HG02981 (cell line): ENCODE data around the gene HDGFL2.
"Not testable (repeated sequence)": the region's sequence is repeated elsewhere in the genome, so short reads cannot be mapped to it uniquely, and the experiment has no call there.

Experiments
- ATAC-seq: cut with Tn5 transposase; IDR thresholded peaks from one replicate; pipeline ENCODE4 v1.9.1; 2021; ENCODE audit warnings: mild to moderate bottlenecking, moderate library complexity; ENCODE audit not compliant: unreplicated experiment

Gene HDGFL2

DNA sequence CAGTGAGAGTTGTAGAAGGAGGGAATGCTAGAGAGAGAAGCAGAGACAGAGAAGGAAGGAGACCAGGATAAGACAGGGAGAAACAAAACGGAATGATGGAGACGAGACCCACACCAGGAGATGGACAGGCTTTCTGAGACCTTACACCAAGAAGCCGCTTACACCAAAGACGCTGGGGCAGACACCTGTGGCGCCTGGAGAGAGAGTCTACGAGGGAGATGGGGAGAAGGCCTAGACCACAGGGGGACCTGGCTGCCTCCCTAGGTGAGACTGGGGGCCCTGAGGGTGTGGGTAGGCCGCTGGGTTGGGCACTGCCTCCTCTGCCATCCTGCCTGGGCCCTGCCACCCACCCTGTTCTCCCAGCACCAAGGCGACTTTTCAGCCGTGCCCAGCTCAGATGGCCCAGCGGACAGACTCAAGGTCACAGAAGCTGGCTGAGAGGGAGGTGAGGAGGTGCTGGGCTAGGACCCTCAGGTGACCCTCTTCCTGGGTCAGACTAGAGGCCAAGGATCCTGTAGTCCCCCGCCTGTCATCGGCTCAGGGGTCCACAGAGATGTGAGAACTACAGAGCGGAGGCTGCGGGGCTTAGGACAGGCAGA, 57.9 kb downstream of the HDGFL2 start:
- ATAC-seq: no peak

DNA sequence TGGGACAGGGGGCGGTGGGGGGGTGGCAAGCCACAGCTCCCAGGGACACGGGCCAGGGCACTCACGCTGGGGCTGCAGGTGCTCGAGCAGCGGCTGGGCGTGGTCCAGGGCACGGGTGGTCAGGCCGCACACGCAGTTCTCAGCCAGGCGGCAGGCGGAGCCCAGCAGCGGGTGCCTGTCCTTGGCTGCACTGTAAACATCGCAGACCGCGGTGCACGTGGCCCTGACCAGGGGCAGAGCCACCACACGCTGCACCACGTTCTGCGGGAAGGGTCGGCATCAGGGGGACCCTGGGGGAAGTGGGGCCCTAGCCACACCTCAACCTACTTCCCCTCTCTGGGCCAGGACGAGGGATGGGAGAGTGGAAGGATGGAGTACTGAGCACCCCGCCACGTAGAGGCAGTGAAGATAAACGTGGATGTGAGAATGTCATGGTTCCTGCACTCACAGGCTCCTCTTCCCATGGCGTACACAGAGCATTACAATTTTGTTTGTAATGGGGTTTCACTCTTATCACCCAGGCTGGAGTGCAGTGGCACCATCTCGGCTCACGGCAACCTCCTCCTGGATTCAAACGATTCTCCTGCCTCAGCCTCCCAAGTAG, 59.6 kb downstream of the HDGFL2 start:
- ATAC-seq: no peak

DNA sequence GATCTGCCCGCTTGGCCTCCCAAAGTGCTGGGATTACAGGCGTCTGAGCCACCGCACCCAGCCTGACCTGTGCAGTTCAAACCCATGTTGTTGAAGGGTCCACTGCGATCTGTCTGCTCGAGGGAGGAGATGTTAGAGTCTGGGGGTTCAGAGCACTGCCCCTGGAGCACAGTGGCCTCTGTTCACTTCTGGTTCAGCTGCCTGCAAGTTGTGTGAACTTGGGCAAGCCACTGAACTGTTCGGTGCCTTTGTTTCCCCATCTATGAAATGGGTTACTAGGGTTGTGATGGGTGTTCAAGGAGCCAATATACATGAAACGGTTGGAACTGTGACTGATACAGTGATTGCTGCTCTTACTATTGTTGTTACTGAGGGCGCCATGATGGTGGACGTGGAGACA, 61.2 kb downstream of the HDGFL2 start:
- no peak for ATAC-seq

DNA sequence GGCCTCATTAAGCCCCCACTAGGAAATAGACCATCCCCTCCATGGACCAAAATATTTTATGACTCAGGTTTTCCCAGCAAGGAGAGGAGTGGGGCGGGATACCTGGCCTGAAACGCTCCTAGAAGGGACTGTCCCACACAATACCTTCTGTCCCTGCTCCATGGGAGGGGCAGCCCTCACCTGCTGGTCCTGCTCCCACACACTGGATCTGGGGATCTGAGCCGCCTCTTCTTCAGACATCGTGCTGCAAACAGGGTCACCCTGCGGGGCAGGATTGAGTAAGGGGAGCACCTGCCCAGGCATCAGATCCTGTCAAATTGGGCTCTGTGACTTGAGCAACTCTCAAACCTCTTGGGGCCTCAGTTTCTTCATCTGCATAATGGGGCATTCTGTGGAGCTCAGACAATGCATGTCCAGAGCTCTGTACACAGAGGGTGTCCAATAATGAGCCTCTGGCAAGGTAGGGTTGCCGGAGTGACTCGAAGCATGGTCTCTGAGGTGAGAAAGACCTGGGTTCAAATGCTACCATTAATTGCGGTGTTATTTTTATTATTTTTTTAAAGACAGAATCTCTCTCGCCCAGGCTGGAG, 61.8 kb downstream of the HDGFL2 start:
- no peak for ATAC-seq

DNA sequence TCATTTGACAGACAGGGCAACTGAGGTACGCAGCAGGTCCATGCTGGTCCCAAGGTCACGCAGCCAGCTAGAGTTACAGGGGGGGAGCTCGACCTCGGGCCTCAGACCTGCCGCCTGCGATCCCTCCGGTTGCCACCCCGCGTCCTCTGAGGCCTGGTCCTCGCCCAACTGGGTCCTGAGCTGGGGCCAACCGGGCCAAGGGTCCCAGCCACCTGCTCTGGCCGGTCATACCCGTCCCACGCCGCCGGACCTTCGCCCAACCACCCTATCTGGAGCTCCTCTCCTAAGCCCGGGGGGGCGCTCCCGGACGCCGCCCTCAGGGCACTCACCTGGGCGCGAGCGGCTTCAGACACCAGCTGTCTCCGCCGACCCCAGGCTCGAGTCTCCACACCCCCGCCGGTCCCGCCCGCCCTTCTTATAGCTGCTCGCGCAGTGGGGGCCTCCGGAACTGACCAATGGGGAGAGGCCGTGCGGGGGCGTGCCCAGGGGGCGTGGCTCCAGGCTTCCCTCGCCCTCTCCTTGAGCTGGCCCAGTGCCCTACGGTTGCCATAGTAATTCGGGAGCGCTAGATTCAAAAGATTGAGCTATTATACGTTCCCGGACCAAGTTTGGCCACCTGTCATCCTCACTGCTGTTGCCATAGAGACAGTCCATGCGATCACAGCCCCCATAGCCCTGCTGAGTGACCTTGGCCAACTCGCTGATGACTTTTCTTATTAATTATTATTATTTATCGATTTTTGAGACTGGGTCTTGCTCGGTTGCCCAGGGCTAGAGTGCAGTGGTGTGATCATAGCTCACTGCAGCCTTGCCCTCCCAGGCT, 63.0 kb downstream of the HDGFL2 start, which contains the start of gene PLIN5:
PLIN5 (minus strand) TSS at position 389 of the 823 bp plus-strand sequence. CDS start 1,150 bp downstream, outside the sequence.
- no peak for ATAC-seq

DNA sequence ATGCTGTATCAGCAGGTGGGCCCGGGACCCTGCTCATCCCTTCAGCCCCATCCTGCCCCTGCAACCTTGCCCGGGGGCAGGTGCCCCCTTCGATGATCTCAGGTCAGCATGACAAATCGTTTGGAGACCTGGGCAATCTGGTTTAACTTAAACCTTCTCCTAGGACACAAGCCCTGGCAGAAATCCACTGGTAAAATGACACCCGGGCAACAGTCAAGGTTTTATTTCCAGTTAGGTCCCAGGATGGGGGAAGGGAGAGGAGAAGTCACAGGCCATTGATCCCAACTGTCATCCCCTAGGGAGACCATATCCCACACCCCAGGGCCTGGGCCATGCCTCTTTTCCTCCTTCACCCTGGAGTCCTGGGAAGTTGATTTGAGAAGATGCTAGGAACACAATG, 64.7 kb downstream of the HDGFL2 start:
- no peak for ATAC-seq

DNA sequence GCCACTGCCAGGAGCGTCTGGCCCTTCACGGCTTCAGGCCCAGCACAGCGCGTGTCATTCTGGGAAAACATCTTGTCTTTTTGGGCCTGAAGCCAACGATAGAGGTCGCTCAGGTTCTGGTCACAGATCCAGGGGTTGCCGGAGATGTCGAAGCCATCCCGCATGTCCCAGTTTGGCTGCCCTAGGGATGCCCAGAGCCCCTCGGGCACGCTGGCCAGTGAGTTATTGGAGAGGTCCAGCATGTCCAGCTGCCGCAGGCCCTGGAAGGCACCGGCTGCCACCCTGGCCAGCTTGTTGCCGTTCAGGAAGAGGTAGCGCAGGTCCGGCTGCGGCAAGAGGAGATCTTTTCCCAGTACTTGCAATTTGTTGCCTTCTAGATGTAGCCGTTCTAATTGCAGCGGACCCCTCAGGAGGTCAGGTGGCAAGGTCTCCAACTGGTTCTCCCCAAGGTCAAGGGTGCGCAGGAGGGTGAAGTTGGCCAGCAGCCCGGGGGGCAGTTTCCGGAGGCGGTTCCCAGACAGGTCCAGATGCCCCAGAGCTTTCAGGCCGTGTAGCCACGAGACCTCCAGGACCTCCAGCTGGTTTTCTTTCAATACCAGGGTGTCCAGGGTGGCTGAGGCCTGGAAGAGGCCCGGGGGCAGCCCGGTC, 66.0 kb downstream of the HDGFL2 start:
- ATAC-seq: no peak

DNA sequence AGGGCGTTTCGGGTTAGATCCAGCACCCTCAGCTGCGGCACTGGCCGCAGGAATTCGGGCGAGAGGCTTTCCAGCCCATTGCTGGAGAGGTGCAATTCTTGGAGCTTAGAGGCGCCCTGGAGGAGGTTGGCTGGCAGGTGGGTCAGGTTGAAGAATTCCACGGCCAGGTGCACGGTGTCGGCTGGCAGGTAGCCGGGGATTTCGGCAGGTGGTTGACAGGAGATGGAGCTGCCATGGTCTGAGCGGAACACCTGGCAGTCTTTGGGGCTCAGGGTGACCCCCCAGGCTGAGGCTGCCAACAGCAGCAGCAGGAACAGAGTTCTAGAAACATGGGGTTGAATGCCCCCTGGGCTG, 66.5 kb downstream of the HDGFL2 start:
- no peak for ATAC-seq

DNA sequence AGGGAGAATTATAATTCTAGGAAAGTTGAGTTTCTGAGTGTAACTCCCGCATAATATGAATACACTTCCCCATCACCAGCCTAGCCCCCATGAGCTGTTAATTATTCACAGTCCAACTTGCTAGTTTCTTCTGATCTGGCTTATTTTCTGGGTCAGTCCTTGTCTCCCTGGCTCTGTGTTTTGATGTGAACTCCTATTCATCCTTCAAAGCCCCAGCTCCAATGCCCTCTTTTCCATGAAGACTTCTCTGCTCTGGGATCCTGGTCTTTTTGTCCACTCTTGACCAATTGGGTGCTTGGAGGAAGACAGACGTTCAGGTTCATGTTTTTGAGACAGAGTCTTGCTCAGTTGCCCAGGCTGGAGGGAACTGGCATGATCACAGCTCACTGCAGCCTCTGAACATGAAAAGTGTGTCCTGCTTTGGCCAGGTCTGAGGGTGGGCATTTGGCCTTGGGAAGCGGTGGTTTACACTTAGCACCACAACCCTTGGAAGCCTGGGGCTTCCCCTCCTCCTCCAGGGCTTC, 67.1 kb downstream of the HDGFL2 start:
- no peak for ATAC-seq

DNA sequence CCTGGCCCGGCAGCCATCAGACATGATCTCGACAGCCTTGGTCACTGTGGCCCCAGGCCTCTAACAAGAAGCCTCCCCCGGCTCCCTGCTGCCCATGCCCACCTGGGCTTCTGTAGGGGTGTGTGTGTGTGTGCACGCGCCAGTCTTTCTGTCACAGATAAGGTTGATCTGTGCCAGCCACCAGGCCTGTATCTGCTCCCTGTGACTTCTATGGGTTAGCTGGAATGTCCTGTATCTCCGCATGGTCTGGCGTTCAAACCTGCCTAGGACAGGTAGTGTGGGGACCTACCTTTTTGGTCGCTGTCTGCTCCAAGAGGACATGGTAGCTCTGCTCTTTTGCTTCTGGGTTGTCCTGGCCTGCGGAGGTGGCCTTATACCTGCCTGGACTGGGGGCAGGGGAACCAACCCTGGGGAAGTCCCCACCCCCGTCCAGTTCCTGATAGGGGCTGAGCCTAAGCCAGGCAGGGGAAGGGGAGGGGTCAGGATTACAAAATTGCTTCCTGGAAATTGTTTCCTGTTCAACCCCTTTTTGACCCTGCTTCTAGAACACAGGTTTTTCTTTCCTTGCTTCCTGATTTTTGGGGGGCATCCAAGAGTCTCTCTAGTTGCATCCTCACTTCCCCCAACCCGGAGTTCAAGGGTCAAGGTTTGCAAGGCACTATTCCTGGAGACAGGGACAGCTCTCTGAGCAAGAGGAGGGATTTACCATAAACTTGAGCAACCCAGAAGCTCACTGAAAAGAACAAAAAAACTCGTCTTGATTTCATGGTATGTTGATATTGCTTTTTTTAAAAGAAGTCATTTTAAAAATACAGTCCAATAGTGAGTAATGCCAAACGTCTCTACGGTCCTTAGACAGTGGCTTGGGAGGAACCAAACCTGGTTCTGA, 67.8 kb downstream of the HDGFL2 start, which contains the start of gene LRG1:
LRG1 (minus strand) TSS at position 344 of the 889 bp plus-strand sequence; CDS start at position 321, 23 bp downstream.
- no peak for ATAC-seq

DNA sequence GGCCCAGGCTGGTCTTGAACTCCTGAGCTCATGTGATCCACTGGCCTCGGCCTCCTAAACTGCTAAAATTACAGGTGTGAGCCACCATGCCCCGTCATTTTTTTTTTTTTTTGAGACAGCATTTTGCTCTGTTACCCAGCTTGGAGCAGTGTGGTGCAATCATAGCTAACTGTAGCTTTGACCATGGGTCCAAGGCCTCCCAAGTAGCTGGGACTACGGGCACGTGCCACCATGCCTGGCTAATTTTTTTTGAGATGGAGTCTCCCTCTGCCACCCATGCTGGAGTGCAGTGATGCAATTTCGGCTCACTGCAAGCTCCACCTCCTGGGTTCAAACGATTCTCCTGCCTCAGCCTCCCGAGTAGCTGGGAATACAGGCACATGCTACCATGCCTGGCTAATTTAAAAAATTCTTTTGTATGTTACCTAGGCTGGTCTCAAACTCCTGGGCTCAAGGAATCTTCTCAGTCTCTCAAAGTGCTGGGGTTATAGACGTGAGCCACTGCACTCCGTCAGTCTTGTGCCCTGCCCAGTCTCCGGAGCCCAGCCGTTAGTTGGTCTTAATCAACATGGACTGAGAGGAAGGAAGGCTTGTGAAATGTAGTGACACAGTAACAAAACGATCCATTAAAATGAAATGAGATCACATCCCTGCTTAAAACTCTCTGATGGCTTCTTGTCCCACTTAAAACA, 69.2 kb downstream of the HDGFL2 start:
- ATAC-seq: no peak

DNA sequence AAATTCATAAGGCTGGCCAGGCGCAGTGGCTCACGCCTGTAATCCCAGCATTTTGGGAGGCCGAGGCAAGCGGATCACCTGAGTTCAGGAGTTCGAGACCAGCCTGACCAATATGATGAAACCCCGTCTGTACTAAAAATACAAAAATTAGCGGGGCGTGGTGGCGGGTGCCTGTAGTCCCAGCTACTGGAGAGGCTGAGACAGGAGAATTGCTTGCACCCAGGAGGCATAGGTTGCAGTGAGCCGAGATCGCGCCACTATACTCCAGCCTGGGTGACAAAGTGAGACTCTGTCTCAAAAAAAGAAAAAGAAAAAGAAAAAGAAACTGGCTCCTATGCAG, 69.7 kb downstream of the HDGFL2 start:
- not testable (repeated sequence) for ATAC-seq

DNA sequence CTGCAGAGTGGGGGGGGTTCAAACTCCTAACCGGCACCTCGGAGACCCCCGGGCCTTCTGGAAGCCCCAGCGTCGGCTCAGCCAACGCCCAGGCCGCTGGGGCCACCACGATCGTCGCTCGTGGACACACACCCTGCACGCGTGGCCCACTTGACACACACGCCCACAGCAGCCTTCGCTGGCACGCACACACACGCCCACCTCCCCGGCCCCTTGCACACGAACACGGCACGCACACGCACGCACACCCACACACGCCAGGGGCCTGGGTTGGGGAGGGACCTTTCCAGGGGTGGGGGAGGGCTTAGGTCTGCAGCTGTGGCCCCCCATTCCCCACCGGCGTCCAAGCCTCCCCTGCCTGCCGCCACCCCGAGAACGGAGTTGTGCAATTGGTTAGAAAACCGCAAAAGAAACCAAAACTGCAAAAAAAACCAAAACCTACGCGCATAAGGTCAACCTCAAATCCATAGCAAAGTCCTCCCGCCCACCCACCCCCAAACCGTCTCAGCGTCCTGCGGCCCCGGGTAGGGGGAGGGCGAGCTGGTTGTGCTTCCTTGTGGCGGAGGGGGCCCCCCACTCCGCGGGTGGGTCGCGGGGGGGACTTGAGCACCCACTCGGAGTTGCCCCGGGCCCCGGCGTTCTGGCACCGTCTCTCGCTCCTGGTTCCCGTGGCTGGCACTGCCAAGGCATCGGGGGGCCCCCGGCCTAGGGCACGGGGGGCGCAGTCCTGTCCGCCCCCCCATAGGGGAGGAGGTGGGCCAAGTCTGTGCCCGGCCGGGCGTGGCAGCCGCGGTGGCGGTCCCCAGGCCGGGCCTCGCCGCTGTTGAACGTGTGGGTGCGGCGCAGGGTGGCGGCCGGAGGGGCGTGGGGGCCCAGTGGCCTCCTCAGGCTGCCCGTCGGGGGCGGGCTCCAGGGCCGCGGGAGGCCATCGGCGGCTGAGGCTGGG, 71.1 kb downstream of the HDGFL2 start:
- ATAC-seq: no peak

DNA sequence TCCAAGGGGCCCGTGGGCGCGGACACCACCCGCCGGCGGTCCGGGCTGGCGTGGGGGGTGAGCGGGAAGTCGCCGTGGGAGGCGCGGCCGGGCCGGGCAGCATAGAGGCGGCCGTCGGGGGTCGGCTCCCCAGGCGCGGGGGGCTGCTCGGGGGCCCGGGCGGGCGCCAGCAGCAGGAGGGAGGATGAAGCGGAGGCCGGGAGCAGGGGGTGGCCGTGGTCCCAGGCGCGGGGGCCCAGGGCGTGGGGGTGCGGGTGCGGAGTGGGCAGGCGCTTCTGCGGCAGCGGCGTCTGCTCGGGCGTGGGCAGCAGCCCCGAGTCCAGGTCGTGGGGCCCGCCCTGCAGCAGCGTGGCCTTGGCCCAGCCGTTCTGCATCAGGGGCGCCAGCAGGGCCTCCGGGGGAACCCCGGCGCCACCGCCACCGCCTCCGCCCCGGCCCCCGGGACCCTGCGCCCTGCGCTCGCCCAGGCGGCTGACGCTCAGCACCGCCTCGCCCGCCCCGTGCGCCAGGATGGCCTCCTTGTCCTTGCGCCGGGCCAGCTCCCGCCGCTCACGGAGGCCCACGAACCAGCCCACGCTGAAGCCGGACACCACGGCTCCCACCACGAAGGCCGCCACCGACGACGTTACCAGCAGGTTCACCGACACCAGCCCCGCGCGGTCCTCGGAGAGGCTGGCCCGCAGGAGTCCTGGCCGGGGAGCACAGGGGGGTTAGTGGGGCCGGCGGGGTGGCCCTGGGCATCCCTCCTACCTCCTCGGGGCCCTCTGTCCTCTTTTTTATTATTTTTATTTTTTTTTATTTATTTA, 71.9 kb downstream of the HDGFL2 start:
- no peak for ATAC-seq

DNA sequence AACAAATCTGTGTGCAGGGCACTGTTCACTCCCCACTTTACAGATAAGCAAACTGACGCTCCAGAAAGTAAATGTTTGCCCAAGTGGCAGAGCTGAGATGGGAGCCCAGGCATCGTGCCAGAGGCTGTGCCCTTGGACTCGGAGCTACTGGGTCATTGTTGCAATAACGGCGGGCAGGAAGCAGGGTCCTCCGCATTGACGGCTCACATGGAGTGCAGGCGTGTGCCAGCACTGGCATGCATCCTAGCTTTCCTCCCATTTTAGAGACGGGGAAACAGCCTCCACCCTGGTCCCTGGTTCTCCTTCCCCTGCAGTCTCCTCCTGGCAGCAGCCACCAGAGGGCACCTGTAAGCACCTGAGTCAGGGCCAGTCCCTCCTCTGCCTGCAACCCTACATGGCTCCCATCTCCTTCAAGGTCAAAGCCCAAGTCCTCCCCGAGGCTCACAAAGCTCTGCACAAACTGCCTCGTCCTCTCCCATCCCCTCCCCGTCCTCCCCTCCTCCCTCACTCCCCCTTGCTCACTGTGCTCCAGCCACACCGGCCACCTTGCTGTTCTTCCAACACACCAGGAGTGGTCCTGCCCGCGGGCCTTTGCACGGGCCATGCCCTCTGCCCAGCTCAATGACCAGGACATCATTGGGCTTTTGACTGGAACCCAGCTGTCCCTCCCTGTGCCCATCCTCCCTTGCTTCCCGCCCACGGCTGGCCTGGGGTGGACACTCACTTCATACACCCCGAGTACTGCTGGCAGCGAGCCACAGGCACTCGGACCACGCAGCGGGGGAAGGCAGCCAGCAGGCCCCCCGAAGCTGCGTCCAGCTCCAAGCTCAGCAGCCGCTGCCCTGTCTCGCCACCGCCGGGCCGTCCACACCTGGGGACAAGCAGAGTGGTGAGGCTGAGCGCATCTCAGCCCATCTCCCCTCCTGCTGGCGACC, 75.5 kb downstream of the HDGFL2 start:
- ATAC-seq: no peak

DNA sequence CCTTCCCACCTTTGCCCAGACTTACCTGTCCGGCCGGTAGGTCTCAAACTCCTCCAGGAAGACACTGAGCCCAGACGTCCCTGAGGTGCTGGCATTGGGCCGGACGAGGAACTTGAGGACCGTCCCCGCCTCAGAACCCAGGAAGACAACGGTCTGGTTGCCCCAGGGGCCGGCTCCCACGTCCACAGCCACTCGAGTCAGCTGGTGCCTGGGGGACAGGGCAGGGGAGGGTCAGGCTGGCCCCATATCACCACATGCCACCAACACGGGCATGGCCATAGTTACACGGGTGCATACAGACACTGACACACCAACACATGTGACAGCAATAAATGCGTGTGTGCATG, 76.1 kb downstream of the HDGFL2 start:
- no peak for ATAC-seq

DNA sequence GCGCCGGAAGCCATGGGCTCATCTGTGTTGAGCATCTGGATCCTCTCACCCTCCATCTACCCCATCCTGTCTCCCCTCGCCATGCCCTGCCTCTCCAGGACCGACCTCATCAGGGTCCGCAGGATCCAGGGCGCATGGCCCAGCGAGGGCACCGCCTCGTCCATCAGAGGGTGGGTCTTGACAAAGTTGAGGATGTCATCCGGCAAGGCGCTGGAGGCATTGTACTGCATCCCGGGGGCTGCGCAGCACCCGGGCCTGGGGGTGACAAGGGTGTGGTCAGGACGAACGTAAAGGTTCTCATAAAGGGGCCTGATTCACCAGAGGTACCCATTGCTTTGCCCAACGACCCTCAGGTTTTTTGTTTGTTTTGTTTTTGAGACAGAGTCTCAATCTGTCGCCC, 77.9 kb downstream of the HDGFL2 start:
- no peak for ATAC-seq
